ENCODE data around the gene KIF19. TPM values are rescaled to one million over a fixed set of nuclear protein-coding genes. Genes with fewer than 3 reads are reported as not detected.

KIF19 gene
- total RNA-seq, 1 donor from 2014 or later, result not detected

DNA sequence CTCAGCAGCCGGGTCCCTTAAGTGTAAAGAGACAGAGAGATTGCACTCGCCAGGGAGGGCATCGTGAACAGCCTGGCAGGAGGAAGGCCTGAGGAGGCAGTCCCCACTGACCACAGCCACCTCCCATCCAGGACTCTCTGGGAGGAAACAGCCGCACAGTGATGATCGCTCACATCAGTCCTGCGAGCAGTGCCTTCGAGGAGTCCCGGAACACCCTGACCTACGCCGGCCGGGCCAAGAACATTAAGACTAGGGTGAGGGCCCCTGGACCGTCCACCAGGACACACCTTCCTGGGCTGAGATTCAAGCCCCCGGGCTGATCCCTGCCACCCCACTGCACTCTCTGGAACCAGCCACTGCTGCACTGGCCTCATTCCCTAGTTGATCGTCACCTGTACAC is 21.6 kb downstream of the KIF19 start:
- Histone ChIP-seq H3K27me3 (ENCODE audit: control insufficient read depth, insufficient read depth, low read length) (peaks cover 12% of the 10 kb centered on the region), H3K36me3 (ENCODE audit: control insufficient read depth, insufficient read depth, low read length) (no peaks in the 10 kb centered on the region), H3K4me3 (ENCODE audit: low read depth, low read length) (no peak overlapping the region)
- DNase-seq (ENCODE audit: low read depth), result no peak
- TF ChIP-seq CTCF (IDR thresholded peaks at IDR 0.05; ENCODE audit: insufficient read depth, low read length, severe bottlenecking), result no peak
- no peak for FAIRE-seq

DNA sequence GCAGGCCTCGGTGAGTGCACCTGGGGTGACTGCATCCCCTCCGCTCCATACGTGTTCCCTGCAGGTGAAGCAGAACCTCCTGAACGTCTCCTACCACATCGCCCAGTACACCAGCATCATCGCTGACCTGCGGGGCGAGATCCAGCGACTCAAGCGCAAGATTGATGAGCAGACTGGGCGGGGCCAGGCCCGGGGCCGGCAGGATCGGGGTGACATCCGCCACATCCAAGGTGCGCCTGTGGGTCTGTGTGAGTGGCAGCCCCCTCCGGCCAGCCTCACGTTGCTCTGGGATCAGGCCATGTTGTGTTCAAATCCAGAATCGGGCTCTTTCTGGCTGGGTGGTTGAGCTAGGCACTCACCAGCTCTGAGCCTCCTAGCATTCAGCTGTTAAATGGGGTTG is 23.1 kb downstream of the KIF19 start:
- no peak for FAIRE-seq
- no peak for DNase-seq (ENCODE audit: low read depth)
- Histone ChIP-seq H3K4me3 (ENCODE audit: low read depth, low read length) (no peak overlapping the region), H3K27me3 (ENCODE audit: control insufficient read depth, insufficient read depth, low read length) (peaks cover 19% of the 10 kb centered on the region), H3K36me3 (ENCODE audit: control insufficient read depth, insufficient read depth, low read length) (no peaks in the 10 kb centered on the region)
- TF ChIP-seq CTCF (IDR thresholded peaks at IDR 0.05; ENCODE audit: insufficient read depth, low read length, severe bottlenecking), result no peak

DNA sequence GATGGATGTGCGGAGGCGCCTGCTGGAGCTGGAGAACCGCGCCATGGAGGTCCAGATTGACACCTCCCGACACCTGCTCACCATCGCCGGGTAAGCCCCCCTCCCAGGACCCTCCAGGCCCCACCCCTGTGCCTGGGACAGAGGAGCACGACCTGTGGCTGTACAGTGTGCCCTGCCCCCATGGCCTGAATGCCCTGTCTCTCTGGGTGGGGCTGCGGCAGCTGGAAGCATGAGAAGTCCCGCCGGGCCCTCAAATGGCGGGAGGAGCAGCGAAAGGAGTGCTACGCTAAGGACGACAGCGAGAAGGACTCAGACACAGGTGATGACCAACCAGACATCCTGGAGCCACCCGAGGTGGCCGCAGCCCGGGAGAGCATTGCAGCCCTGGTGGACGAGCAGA is 24.5 kb downstream of the KIF19 start:
- TF ChIP-seq CTCF (IDR thresholded peaks at IDR 0.05; ENCODE audit: insufficient read depth, low read length, severe bottlenecking), result no peak
- H3K27me3 ChIP-seq (ENCODE audit: control insufficient read depth, insufficient read depth, low read length), result peaks cover 17% of the 10 kb centered on the region
- no peak for FAIRE-seq
- H3K36me3 ChIP-seq (ENCODE audit: control insufficient read depth, insufficient read depth, low read length), result no peaks in the 10 kb centered on the region
- DNase-seq (ENCODE audit: low read depth), result no peak
- no peak overlapping the region for H3K4me3 ChIP-seq (ENCODE audit: low read depth, low read length)

- Histone ChIP-seq H3K4me3 (ENCODE audit: low read depth, low read length) (no peak overlapping the region), H3K36me3 (ENCODE audit: control insufficient read depth, insufficient read depth, low read length) (no peaks in the 10 kb centered on the region), H3K27me3 (ENCODE audit: control insufficient read depth, insufficient read depth, low read length) (peaks cover 20% of the 10 kb centered on the region)
- no peak for DNase-seq (ENCODE audit: low read depth)
- TF ChIP-seq CTCF (IDR thresholded peaks at IDR 0.05; ENCODE audit: insufficient read depth, low read length, severe bottlenecking), result no peak
- no peak for FAIRE-seq
Observed at GRCh38 chr17:74351552-74352210, 25.7 kb downstream of the KIF19 start.

- FAIRE-seq (no peak), DNase-seq (ENCODE audit: low read depth) (no peak)
- no peaks in the 10 kb centered on the region for H3K36me3 ChIP-seq (ENCODE audit: control insufficient read depth, insufficient read depth, low read length)
- TF ChIP-seq CTCF (IDR thresholded peaks at IDR 0.05; ENCODE audit: insufficient read depth, low read length, severe bottlenecking), result no peak
- H3K4me3 ChIP-seq (ENCODE audit: low read depth, low read length), result no peak overlapping the region
- H3K27me3 ChIP-seq (ENCODE audit: control insufficient read depth, insufficient read depth, low read length), result peaks cover 31% of the 10 kb centered on the region
Observed at GRCh38 chr17:74353446-74354060, 27.5 kb downstream of the KIF19 start.
